GM20000 (cell line): ENCODE measurements around the gene ANKRD34A.

Experiments
- DNase-seq: peaks from one replicate; pipeline ENCODE4 v3.0.0; 2012; ENCODE audit warnings: low spot score
- TF ChIP-seq, protein P1 (sequence below): IDR thresholded peaks from 2 replicates; pipeline ENCODE4 v1.5.1; 2012; ENCODE audit warnings: mild to moderate bottlenecking, control low read depth; ENCODE audit errors: extremely low read depth, missing control alignments

ANKRD34A gene

DNA sequence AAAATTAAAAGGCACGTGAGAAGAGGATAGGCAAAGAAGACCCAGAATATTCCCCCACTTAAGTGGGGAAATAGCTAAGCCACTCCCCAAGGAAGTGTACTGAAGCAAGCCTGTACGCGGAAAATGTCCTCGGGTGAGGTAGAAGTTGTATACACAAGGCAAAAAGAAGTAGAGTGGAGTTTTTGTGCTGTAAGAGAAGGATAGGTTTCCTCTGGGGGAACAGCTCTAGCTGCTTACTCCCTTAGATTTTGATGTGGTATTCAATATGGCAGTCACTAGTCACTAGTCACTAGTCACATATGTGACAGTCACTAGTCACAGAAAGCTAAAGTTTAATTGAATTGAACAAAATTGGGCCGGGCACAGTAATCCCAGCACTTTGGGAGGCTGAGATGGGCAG is 24.4 kb upstream of the ANKRD34A start:
- TF ChIP-seq, protein P1, sequence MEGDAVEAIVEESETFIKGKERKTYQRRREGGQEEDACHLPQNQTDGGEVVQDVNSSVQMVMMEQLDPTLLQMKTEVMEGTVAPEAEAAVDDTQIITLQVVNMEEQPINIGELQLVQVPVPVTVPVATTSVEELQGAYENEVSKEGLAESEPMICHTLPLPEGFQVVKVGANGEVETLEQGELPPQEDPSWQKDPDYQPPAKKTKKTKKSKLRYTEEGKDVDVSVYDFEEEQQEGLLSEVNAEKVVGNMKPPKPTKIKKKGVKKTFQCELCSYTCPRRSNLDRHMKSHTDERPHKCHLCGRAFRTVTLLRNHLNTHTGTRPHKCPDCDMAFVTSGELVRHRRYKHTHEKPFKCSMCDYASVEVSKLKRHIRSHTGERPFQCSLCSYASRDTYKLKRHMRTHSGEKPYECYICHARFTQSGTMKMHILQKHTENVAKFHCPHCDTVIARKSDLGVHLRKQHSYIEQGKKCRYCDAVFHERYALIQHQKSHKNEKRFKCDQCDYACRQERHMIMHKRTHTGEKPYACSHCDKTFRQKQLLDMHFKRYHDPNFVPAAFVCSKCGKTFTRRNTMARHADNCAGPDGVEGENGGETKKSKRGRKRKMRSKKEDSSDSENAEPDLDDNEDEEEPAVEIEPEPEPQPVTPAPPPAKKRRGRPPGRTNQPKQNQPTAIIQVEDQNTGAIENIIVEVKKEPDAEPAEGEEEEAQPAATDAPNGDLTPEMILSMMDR: no peak
- DNase-seq: no peak

GRCh38 chr1:145987926-145988325 is 23.6 kb upstream of the ANKRD34A start:
- TF ChIP-seq, protein P1: no peak
- DNase-seq: no peak

- no peak for DNase-seq
- TF ChIP-seq, protein P1: no peak
These were observed 22.2 kb upstream of the ANKRD34A start for GRCh38 chr1:145986551-145986950.

- DNase-seq: no peak
- TF ChIP-seq, protein P1: no peak
These were observed 21.4 kb upstream of the ANKRD34A start for GRCh38 chr1:145985502-145986439.

GRCh38 chr1:145985129-145985501 is 20.7 kb upstream of the ANKRD34A start:
- no peak for DNase-seq
- TF ChIP-seq, protein P1: no peak

DNA sequence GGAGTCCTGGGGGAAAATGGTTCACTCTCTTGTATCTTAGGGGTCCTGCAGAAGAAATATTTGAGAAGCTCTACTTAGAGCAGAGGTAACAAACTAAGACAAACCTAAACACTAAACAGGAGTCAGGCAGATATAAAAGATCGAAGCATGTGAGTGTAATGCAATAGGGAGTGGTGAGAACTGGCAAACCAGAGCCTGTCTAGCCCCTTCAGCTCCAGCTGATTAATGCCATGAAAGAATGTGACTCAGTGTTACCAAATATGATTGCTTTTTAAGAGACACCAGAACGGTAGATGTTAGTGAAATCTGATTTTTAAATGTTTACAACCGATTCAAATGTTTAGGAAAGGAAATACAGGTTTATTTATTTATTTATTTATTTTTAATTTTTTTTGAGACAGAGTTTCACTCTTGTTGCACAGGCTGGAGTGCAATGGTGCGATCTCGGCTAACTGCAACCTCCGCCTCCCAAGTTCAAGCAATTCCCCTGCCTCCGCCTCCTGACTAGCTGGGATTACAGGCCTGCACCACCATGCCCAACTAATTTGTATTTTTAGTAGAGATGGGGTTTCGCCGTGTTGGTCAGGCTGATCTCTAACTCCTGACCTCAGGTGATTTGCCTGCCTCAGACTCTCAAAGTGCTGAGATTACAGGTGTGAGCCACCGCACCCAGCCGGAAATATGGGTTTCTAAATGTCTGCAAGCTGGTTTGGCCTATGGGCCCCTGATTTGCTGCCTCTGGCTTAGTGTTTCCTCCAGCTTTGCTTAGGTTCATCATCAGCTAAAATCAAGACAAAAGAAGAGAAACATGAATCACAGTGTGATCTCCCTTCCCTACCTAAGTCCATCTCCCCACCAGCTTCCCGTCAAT is 19.8 kb upstream of the ANKRD34A start:
- no peak for DNase-seq
- TF ChIP-seq, protein P1: no peak

- TF ChIP-seq, protein P1: no peak
- no peak for DNase-seq
These were observed 18.9 kb upstream of the ANKRD34A start for GRCh38 chr1:145983206-145983675.
